NCI-H2196 (cell line): ENCODE data around the gene NXPE3.
"Not testable (repeated sequence)": the region's sequence is repeated elsewhere in the genome, so short reads cannot be mapped to it uniquely, and the experiment has no call there.

Experiments
- DNase-seq: peaks from one replicate; lab custom pipeline; 2025; ENCODE audit not compliant: unreplicated experiment; lab: John Stamatoyannopoulos, UW

Gene NXPE3

GRCh38 chr3:101851072-101851770 lies 72.2 kb downstream of the NXPE3 start:
- DNase-seq, result no peak

- DNase-seq, result no peak
Observed at GRCh38 chr3:101851850-101852714, 73.1 kb downstream of the NXPE3 start.

GRCh38 chr3:101852983-101853840 lies 74.2 kb downstream of the NXPE3 start:
- DNase-seq, result no peak

GRCh38 chr3:101853982-101854381 lies 75.0 kb downstream of the NXPE3 start:
- no peak for DNase-seq

GRCh38 chr3:101854608-101855304 lies 75.7 kb downstream of the NXPE3 start:
- DNase-seq, result no peak

- DNase-seq, result no peak
Observed at GRCh38 chr3:101857301-101857741, 78.3 kb downstream of the NXPE3 start.

GRCh38 chr3:101858464-101859030 lies 79.5 kb downstream of the NXPE3 start:
- no peak for DNase-seq

- no peak for DNase-seq
Observed at GRCh38 chr3:101859882-101860448, 81.0 kb downstream of the NXPE3 start.

- no peak for DNase-seq
Observed at GRCh38 chr3:101861212-101861788, 82.3 kb downstream of the NXPE3 start.

- DNase-seq, result no peak
Observed at GRCh38 chr3:101861789-101862415, 82.9 kb downstream of the NXPE3 start.

- no peak for DNase-seq
Observed at GRCh38 chr3:101862416-101863165, 83.6 kb downstream of the NXPE3 start.

- not testable (repeated sequence) for DNase-seq
Observed at GRCh38 chr3:101864926-101865325, 85.9 kb downstream of the NXPE3 start.

GRCh38 chr3:101865751-101866509 lies 86.9 kb downstream of the NXPE3 start:
- peak; percentile 49 for DNase-seq

- no peak for DNase-seq
Observed at GRCh38 chr3:101867511-101867910, 88.5 kb downstream of the NXPE3 start.

- DNase-seq, result no peak
Observed at GRCh38 chr3:101867996-101868395, 89.0 kb downstream of the NXPE3 start.

GRCh38 chr3:101868534-101869464 lies 89.8 kb downstream of the NXPE3 start:
- peak; percentile 36 for DNase-seq

GRCh38 chr3:101870138-101870537 lies 91.1 kb downstream of the NXPE3 start:
- DNase-seq, result no peak
